NCI-H1417 (cell line): ENCODE results near the gene NCAN.

Experiments
- DNase-seq, 3 experiments: peaks; one replicate each; lab custom pipeline; 2025; lab: John Stamatoyannopoulos, UW

The NCAN gene

GRCh38 chr19:19285686-19286085 lies 73.9 kb downstream of the NCAN start:
- DNase-seq, result no peak

- DNase-seq, result no peak
These were observed 80.8 kb downstream of the NCAN start for GRCh38 chr19:19292607-19293006.

- DNase-seq, result no peak
These were observed 83.2 kb downstream of the NCAN start for GRCh38 chr19:19294914-19295313.

GRCh38 chr19:19296953-19297689 lies 85.4 kb downstream of the NCAN start:
- DNase-seq, result no peak

DNA sequence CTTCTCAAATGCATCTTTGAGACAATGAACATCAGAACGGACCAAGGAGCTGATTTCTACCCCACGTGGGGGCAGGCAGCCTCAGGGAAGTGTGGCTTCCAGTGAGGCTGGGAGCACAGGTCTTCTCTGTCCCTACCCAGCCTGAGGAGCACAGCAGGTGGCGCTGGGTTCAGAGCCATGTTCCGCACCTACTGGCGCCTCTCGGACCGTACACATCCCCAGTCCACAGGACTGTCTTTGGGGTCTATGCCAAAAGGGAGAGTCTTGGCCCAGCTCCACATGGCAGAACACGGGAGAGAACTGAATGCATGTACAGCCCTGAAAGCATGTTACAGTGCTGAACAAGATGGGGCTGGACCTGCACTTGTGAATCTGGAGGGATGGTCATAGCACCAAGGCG lies 86.0 kb downstream of the NCAN start:
- no peak for DNase-seq

- DNase-seq, result no peak
These were observed 88.9 kb downstream of the NCAN start for GRCh38 chr19:19300613-19301012.
